ENCODE results near the gene GRPEL1.

The GRPEL1 gene

DNA sequence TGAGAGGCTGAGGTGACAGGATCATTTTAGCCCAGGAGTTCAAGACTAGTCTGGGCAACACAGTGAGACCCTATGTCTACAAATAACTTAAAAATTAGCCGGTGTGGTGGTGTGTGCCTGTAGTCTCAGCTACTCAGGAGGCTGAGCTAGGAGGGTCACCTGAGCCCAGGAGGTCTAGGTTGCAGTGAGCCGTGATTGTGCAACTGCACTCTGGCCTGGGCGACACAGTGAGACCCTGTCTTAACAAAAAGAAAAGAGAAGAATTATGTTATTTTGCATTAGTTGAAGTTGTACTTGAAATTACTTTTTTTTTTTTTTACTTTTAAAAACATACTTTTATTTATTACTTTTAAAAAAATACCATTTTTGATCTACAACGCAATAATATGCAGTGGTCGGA lies 46.5 kb downstream of the GRPEL1 start:
- no peak for DNase-seq

DNA sequence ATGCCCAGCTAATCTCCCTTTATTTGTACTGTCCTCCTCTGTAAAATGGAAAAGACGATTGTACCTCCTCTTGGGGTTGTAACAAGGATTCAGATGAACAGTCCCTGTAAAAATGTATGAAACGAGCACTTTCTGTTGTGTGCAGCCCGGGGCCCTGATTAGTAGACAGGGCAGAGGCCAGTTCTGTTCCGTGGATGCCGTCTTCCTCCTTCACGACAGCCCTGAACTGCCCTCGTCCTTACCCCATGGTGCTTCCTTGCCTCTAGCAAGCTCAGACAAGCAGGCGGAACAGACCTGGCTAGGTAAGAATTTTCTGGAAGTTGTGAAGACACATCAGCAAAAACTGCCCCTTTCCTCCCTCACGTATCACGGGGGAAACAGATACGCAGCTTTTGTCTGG lies 47.0 kb downstream of the GRPEL1 start:
- no peak for DNase-seq

DNA sequence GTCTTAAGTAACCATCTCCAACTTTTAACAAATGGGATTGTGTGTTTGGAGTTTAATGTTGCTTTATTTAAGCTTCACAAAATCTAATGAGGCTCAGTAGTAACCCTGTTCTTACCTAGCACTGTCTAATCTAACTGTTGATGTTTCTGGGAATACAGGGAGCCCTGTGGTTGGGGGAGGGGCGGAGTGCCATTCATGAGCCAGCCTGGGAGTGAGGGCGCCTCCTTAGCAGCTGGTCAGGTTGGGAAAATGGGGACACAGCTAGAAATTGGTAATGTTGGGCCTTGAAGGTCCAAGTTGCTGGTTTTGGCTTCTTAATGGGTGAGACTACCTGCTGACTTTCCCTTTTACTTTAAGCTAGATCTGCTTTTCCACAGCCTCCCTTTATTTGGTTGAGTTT lies 47.6 kb downstream of the GRPEL1 start:
- no peak for DNase-seq

DNA sequence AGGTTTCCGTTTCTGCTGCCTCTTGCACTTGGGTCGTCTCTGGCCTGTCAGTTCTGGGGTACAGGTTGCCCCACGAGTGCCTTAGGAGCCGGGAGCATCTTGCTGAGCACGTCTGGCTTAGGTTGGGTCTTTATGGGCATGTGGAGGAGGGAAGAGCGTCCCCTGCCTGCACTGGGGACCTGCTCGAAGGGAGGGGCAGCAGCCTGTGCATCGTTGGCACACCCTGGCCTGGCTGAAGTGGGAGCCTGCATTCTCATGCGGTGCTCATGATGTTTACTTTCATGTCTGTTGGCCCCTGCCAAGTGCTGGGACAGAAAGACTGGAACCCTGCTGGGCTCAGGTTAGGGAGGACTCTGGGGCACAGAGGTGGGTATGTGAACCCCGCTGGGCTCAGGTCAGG lies 48.5 kb downstream of the GRPEL1 start:
- no peak for DNase-seq

DNA sequence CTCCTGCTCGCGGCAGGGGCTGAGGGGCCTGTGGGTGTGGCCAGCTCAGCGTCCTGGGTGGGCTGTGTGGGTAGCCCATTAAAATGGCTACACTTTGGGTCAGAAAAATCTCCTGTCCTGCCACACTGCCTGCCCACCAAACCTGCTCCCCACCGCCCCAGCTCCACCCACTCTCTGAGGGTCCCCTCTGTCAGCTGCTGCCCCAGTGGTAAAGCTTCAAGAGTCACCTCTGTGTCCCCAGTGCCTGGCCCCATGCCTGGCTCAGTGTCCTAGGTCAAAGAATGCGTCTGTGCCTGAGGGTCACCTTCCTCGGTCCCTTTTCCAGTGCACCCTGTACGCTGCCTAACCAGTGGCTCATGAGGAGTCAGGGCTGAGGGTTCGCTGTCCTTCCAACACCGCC lies 49.6 kb downstream of the GRPEL1 start:
- no peak for DNase-seq

DNA sequence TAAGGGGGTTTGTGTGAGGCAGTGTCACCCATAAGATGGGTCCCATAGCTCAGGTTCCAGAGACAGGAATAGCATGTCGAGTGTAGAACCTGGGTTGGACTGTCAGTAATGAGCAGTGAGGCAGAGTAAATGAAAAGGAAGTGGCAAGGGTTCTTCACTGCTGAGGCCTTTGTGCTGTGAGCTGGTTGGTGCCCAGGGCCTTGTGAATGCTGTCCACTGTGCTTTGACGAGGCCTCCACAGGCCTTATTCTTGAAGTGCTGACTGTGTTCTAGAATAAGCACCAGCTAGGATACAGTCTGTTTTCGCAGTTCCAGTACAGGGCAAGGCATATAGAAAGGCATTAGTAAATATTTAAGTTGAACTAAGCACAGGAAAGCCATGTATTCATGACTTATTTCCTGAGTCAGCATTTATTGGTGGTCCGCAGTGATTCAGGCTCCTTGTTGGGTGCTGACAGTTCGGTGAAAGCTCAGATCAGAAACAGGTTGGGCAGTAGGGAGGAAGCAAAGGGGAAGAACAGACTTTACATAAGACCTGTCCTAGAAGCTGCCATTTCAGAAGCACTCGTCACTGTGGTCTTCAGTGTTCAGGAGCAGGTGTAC lies 50.3 kb downstream of the GRPEL1 start:
- no peak for DNase-seq

DNA sequence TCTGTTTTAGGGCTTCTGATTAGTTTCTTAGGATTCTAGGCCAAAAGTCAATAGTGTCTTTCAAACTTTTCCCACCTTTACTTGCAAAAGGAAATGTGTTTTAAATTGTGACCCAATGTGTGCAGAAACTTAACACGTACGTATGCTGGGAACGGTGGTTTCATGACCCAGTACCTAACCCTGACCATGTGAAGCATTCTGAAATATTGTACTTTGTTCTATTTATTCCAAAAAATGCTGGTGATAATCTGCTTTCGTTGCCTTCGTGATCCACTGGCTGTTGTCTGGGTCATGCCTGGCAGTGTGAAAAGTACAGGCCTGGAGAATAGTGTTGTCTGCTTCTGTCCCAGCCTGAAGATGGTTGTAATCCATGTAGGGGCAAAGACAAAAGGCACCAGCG lies 51.4 kb downstream of the GRPEL1 start:
- no peak for DNase-seq

DNA sequence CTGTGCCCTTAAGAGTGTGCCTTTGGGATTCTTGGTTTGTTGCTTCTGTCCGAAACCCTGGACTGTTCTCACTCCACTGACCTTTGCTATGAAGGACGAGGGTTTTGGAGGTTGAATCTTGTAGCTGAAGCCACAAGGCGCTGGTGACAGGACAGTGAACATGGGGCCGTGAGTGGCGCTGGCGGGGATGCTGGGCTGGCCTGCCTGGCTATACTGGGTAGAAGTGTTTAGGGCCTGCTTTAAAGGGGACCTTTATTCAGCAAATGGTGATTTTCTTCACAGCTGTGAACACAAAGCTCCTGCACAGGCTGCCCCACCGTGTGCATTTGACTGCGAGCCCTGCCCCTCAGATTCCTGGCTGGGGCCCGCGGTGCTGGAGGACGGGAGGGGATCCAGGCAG lies 51.8 kb downstream of the GRPEL1 start:
- DNase-seq: no peak

DNA sequence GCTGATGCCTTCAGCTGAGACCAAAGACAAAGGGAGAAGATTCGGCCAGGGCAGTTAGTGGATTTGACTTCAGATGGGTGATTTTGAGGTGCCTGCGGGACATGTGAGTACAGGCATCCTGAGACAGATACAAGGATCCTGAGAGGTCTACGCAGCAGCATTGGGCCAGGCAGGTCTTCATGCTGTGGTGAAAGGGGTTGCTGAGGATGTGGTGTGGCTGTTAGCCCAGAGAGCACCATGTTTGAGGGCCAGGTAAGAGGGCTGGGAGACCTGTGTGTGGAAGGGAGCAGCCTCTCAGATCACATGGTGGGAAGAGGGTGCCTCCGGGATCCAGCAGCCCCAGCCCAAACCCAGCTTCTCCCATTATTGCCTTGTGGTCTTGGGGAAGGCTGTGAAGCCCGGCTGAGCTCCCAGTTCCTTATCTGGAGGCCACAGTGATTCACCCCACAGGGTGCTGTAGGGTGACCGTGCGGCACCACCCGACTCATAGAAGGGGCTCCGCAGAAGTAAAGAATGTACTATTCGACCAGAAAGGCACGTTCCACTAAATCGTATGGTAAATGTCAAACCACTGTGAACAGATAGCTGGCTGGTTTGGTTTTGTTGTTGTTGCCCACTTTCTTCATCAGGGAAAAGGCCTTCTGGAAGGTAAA lies 52.4 kb downstream of the GRPEL1 start:
- DNase-seq: no peak

DNA sequence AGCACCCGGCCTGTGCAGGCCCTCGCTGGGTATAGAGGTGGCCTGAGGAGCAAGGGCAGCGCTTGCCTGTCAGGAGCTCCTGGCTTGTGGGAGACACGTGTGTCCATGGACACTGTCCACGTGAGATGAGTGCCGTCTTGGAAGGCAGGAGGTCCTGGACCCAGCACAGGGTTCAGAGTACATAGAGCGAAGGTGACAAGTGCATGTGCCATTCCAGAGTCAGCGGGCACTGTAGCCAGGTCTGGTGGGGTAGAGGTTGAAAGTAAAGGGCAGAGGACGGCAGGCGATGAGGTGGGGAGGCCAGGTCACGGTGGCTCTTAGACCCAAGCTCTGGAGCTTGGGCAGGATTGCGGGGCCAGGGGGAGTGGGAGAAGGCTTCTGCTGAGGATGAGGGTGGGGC lies 53.0 kb downstream of the GRPEL1 start:
- DNase-seq: no peak

DNA sequence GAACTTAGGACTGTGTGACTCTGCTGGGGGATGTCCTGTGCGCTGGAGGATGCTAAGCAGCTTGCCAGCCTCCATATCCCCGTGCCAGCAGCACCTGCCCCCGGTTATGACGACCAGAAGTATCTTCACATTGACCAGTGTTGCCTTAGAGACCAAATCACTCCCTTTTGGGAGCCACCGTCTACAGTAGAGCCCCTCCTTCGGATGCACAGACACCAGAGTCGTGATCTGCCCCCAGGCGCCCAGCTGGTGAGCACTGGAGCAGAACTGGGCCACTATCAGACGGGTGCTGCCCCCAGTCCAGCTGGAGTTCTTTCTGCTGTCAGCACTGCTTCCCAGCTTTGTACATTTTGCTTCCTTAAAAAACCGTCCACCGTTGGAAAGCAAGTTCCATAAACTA lies 54.7 kb downstream of the GRPEL1 start:
- DNase-seq: no peak

DNA sequence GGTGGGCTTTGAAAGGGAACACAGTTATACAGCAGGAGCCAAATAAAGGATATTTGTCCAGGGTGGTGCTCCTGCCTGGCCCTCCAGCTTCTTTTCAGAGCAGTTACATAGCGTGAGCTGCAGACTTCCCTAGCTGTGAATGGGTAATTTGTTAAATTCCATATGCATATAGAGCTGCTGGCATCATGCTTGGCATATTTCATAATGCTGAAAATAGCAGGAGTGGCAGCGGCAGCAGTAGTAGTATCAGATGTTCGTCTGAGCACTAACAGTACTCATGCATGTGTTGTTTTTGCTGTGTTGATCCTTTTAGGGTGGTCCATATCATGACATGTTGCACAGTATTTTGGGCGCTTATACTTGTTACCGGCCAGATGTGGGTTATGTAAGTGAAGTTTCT lies 58.3 kb downstream of the GRPEL1 start:
- DNase-seq: no peak
